MG63 (cell line): ENCODE data around the gene UBL3. TPM values are rescaled to one million over a fixed set of nuclear protein-coding genes. Genes with fewer than 3 reads are reported as not detected.

ENCODE experiments used
- DNase-seq: peaks from one replicate; pipeline ENCODE4 v3.0.0-alpha.2; 2020
- H3K27me3 ChIP-seq: fragments of 250-450 bp; sonication (Bioruptor Pico); 2 replicates; pipeline ENCODE4 v1.5.1; 2020; ENCODE audit warnings: mild to moderate bottlenecking, moderate library complexity
- H3K36me3 ChIP-seq: fragments of 250-450 bp; sonication (Bioruptor Pico); 2 replicates; pipeline ENCODE4 v1.5.1; 2020; ENCODE audit warnings: mild to moderate bottlenecking, moderate library complexity
- H3K4me3 ChIP-seq: fragments of 250-450 bp; sonication (Bioruptor Pico); 2 replicates; pipeline ENCODE4 v1.5.1; 2020; ENCODE audit warnings: mild to moderate bottlenecking, moderate library complexity
- H3K9me3 ChIP-seq: fragments of 250-450 bp; sonication (Bioruptor Pico); 2 replicates; pipeline ENCODE4 v1.5.1; 2020; ENCODE audit warnings: mild to moderate bottlenecking, moderate library complexity
- total RNA-seq: library from RNA; depleted of rRNA; stranded (reverse); fragments of >200 nt; shearing (Covaris generic); gene quantifications from 2 replicates; pipeline ENCODE4 v1.2.3, GENCODE V29; 2014; ENCODE audit warnings: low replicate concordance

UBL3 gene
- total RNA-seq, 1 experiment from 2014 or later = 11.4 TPM

DNA sequence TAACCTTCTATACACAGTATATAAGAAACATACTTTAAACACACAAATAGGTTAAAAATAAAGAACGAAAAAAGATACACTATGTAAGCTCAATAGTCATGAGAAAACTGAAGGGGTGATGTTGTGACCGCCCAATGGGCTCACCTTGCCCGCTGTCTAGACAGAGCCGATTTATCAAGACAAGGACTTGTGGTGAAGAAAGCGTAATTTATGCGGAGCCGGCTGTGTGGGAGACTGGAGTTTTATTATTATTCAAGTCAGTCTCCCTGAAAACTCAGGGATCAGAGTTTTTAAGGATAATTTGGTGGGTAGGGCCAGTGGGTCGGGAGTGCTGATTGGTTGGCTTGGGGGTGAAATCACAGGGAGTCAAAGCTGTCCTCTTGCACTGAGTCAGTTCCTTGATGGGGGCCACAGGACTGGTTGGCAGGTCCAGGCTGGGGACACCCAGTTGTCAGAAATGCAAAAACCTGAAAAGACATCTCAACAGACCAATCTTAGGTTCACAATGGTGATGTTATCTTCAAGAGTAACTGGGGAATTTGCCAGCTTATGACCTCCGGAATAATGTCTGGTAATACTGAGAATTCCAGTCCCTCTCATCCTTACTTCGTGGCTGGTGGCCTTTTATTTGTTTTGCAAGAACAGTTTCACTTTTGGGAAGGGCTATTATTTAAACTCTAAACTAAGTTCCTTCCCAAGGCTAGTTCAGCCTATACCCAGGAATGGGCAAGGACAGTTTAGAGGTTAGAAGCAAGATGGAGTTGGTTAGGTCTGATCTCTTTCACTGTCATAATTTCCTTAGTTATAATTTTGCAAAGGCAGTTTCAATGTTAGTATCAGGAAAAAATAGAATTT is 96.6 kb downstream of the UBL3 start:
- no peak for DNase-seq
- Histone ChIP-seq H3K9me3 (no peaks in the 10 kb centered on the region), H3K4me3 (no peak overlapping the region), H3K27me3 (no peaks in the 10 kb centered on the region), H3K36me3 (no peaks in the 10 kb centered on the region)

DNA sequence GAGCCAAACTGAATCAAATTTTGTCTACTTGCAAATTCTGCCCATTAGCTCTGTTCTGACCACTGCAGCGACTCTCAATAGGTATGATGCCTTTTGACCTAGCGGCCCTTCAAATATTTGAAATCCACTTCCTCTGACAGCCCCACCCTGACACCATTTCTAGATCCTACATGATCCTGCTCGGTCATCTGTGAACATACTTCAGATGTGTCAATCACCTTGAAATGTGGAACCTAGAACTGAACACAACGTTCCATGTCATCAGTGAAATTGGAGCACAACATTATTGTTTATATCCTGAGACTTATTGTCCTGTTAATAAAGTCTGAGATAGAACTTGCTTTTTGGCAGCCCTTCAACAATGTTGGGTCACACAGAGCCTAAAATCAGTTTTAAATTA is 98.2 kb downstream of the UBL3 start:
- H3K27me3 ChIP-seq = no peaks in the 10 kb centered on the region
- no peak for DNase-seq

DNA sequence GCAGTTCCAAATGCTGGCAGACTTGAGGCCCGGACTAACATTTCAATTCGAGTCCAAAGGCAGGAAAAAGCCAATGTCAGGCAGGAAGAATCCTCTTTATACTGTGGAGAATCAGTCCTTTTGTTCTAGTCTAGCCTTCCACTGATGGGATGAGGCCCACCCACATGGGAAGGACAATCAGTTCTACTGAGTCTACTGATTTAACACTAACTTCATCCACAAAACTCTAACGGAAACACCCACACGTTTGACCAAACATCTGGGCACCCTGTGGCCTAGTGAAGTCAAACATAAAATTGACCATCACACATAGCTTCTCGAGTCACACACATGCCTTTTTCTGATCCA is 100.3 kb downstream of the UBL3 start:
- Histone ChIP-seq H3K9me3 (no peaks in the 10 kb centered on the region), H3K36me3 (no peaks in the 10 kb centered on the region), H3K4me3 (no peak overlapping the region), H3K27me3 (no peaks in the 10 kb centered on the region)
- no peak for DNase-seq

More for the DNA sequence above, 98.2 kb downstream of the UBL3 start:
- Histone ChIP-seq H3K36me3 (no peaks in the 10 kb centered on the region), H3K9me3 (no peaks in the 10 kb centered on the region), H3K4me3 (no peak overlapping the region)

DNA sequence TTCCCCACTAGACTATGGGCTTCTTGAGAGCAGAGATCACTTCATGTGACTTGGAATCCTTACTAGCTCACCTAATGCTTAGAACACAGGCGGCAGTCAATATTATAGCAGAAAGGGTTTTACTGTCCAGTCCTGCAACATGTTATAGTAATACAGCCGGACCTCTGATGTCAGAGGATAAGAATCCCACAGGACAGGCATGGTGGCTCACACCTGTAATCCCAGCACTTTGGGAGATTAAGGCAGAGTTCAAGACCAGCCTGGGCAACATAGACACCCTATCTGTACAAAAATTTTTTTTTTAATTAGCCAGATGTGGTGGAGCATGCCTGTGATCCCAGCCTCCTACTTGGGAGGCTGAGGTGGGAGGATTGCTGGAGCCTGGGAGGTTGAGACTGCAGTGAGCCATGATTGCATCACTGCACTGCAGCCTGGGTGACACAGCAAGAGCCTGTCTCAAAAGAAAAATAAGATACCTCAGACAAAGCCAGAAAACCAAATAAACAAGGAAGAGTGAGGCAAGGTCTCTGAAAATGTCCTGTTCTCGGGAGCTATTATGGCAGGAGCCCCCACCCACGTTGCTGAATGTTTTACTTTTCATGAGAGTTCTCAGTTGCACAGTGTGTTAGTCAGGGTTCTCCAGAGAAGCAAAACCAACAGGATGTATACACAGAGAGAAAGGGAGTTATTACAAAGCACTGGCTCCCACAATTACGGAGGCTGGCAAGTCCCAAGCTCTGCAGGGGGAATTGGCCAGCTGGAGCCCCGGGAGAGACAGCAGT is 100.8 kb downstream of the UBL3 start:
- DNase-seq = peak; percentile 66
- Histone ChIP-seq H3K36me3 (no peaks in the 10 kb centered on the region), H3K27me3 (no peaks in the 10 kb centered on the region), H3K4me3 (no peak overlapping the region), H3K9me3 (no peaks in the 10 kb centered on the region)

DNA sequence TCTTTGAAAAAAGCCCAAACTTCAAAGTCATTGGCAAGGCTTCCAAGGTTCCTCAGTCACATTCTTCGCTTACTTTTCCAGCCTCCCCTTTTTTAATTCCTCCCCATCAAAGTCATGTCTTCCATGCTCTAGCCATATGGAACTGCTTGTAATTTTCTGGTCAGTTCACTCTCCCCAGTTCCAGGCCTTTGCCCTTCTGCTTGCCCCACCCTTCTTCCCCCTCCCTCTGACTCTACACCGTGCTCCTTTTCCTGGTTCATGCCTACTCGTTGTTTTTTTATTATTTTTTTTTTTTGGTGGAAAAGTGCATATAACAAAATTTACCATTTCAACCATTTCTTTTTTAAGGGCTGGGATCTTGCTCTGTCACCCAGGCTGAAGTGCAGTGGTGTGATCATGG is 102.3 kb downstream of the UBL3 start:
- DNase-seq = no peak
- H3K9me3 ChIP-seq = no peaks in the 10 kb centered on the region

DNA sequence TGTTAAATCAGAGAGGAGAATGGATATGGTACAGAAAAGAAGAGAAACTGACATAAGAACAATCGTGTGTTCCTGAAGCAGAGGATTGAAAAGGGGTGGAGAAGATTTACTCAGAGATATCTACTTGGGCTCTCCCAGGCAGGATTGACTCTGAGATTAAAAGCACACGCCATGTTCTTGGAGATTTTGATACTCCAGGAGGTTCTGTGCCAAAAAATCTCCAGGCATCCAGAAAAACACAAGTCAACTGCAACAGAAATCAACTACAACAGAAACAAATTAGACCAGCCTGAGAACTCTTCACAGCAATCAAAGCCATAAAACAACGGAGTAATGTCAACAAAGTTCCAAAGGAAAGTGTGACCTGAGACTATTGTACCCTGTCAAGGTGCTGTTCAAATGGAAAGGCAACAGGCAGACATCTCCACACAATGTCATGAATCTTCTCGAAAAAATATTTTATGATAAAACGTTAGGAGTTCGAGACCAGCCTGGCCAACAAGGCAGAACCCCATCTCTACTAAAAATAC is 104.2 kb downstream of the UBL3 start:
- no peaks in the 10 kb centered on the region for H3K9me3 ChIP-seq
- H3K27me3 ChIP-seq = no peaks in the 10 kb centered on the region
- no peak overlapping the region for H3K4me3 ChIP-seq
- DNase-seq = no peak
- no peaks in the 10 kb centered on the region for H3K36me3 ChIP-seq

More for the DNA sequence above, 102.3 kb downstream of the UBL3 start:
- no peaks in the 10 kb centered on the region for H3K36me3 ChIP-seq
- no peak overlapping the region for H3K4me3 ChIP-seq
- no peaks in the 10 kb centered on the region for H3K27me3 ChIP-seq

DNA sequence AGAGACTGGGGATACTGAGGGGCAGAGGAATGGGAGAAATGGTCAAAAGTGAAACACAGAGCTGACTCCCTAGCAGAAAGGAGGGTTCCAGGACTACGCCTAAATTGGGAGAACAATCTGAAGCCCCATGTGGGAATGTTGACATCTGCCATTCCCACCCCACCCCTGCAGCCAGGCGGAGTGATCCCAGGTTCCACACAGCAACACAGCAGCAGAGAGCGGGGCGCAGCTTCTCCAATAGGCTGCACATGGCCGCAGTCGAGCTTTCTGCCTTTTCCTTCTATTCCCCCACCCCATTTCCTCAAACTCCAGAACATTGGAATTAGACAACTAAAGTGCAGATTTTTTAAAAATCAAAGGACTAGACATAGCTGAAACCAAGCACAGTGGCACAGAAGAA is 104.7 kb downstream of the UBL3 start:
- H3K27me3 ChIP-seq = no peaks in the 10 kb centered on the region
- H3K36me3 ChIP-seq = no peaks in the 10 kb centered on the region
- H3K9me3 ChIP-seq = no peaks in the 10 kb centered on the region
- DNase-seq = no peak
- H3K4me3 ChIP-seq = no peak overlapping the region

DNA sequence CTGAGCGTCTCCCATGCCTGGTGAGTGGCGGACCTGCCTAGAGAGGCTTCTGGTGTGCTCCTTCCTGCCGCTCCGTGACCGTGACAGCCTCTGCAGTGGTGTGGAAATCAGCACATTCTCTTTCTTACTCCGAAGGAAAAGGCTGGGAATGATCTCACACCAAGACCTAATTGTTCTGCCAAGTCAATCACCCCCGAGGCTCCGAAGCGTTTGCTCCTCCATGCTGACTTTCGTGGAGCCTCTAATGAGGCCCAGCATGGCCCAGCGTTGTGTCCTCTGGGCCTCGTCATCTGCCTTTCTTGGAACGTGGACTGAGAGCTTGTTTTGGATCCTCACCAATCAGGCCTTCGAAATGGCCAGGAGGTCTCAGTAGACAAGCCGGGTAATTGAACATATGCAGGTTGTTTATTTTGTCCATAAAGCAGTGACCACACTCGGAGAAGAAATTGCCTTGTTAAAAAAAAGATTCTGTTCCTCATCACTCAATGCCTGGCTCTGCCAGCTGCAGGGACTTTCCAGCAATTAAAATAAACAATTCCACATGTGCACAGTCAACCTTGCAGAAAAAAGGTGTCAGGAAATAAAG is 107.1 kb downstream of the UBL3 start:
- no peaks in the 10 kb centered on the region for H3K9me3 ChIP-seq
- no peaks in the 10 kb centered on the region for H3K36me3 ChIP-seq
- peak; percentile 43 for DNase-seq

DNA sequence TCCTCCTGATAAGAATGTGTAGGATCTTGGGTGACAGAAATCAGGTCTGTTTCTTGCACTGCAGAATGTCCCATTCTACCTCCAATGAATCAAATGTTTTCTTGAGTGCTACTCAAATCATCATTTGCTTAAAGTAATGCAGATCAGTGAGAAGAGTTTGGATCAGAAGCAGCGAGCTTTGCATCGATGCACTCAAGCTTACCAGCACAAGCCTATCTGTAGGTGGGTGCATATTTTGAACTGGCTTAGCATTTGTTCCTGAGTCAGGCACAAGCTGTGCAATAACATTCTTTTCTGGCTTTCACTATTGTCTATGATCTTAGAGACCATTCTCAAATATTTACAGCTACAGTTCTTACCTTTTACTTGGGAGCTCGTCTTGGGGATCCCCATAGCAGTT is 109.5 kb downstream of the UBL3 start:
- DNase-seq = no peak
- H3K9me3 ChIP-seq = no peaks in the 10 kb centered on the region
- H3K27me3 ChIP-seq = no peaks in the 10 kb centered on the region; the same call in 1 of the 2 replicates
- no peak overlapping the region for H3K4me3 ChIP-seq
- H3K36me3 ChIP-seq = no peaks in the 10 kb centered on the region

More for the DNA sequence above, 107.1 kb downstream of the UBL3 start:
- no peaks in the 10 kb centered on the region for H3K27me3 ChIP-seq
- no peak overlapping the region for H3K4me3 ChIP-seq

DNA sequence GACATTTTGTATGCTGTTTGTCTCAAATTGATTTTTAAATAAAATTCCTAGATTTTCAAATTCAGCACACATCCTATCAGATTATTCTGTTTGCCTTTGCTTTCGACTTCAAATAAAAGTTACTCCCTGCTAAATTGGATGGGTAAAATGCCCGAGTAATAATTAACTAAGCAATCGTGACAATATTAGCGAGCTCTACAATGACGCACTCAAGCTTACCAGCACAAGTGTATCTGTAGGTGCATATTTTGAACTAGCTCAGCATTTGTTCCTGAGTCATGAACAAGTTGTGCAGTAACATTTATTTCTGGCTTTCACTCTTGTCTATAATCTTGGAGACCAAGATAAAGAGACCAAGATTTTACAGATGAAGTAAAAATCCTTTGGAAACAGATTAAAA is 113.4 kb downstream of the UBL3 start:
- H3K9me3 ChIP-seq = no peaks in the 10 kb centered on the region
- no peaks in the 10 kb centered on the region for H3K36me3 ChIP-seq
- H3K4me3 ChIP-seq = no peak overlapping the region
- no peak for DNase-seq
- H3K27me3 ChIP-seq = no peaks in the 10 kb centered on the region; the same call in 1 of the 2 replicates

DNA sequence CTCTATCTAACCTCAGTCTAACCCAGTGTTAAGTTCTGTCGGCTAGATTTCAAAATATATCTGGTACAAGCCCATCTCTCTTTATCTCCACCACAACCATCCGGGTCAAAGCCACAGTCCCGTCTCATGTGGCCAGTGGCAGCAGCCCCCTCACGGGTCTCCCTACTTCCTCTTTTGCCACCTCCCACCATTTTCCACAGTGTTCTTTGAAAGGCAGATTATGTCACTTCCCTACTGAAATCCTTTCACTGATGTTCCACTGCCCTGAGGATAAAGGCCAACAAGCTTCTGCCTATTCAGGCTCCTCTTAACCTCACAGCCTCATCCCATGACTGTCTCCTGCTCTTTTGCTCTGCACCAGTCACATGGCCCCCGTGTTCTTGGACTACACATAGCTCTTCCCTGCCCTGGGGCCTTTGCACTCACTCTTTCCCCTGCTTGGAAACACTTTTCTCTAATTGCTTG is 117.2 kb downstream of the UBL3 start:
- H3K9me3 ChIP-seq = no peaks in the 10 kb centered on the region
- H3K4me3 ChIP-seq = no peak overlapping the region
- peaks cover 8% of the 10 kb centered on the region for H3K27me3 ChIP-seq
- DNase-seq = no peak
- H3K36me3 ChIP-seq = no peaks in the 10 kb centered on the region

DNA sequence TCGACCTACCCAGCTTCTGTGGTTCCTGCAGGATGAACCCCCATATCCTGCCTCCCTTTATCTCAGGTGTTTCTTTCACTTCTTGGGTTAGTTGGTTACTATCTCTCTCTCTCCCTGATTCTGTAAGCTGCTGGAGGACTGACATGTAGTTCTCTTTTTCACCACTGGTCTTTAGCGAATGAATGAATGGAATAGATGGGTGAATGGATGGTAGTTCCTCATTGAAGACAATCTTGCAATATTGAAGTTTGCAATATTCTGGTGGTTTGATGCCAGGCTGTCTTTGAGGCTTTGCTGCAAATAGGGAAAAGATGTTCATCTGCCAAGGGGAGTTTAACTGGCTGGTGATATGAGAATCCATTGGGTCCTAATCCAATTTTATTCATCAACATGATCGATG is 120.2 kb downstream of the UBL3 start:
- Histone ChIP-seq H3K27me3 (peaks cover 8% of the 10 kb centered on the region), H3K4me3 (no peak overlapping the region), H3K36me3 (no peaks in the 10 kb centered on the region), H3K9me3 (no peaks in the 10 kb centered on the region; the same call in none of the 2 replicates)
- no peak for DNase-seq

DNA sequence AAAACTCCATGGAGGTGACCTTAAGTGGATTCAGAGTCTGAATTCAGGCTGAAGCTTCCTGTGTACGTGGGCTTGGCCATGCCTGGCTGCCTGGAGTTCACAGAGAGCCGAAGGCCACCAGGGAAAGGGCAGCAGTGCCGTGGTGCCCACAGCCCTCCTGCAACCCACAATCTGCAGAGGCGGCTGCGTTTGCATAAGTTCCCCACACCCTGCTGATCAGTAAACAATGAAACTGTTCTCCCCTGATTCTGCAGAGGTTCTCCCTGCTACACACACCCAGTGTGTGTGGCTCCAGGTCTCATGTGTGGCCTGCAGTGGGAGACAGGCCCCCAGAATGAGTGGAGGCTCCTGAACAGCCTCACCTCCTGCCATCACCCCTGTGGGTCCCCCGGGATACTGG is 128.0 kb downstream of the UBL3 start:
- H3K4me3 ChIP-seq = no peak overlapping the region
- H3K9me3 ChIP-seq = no peaks in the 10 kb centered on the region; the same call in none of the 2 replicates
- H3K36me3 ChIP-seq = no peaks in the 10 kb centered on the region
- no peak for DNase-seq
- H3K27me3 ChIP-seq = no peaks in the 10 kb centered on the region

DNA sequence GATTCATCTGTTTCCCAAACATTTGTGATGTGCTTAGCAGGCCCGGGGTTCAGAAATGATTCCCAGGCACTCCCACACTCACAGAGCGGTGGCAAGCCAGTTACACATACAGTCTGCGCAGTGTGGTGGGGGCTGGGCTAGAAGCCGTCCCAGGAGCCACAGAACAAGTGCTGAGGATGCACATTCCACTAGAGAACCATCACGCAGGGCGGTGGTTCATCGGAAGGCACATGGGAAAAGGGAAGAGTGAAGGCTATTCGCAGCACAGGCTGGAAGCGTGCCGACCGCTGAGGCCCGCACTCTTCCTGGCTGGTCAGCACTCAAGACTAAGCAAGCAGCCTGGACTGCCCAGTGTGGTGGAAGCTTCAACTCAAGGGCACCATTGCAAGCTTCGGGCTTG is 128.7 kb downstream of the UBL3 start:
- Histone ChIP-seq H3K4me3 (no peak overlapping the region), H3K9me3 (no peaks in the 10 kb centered on the region; the same call in none of the 2 replicates), H3K36me3 (no peaks in the 10 kb centered on the region), H3K27me3 (no peaks in the 10 kb centered on the region)
- no peak for DNase-seq

DNA sequence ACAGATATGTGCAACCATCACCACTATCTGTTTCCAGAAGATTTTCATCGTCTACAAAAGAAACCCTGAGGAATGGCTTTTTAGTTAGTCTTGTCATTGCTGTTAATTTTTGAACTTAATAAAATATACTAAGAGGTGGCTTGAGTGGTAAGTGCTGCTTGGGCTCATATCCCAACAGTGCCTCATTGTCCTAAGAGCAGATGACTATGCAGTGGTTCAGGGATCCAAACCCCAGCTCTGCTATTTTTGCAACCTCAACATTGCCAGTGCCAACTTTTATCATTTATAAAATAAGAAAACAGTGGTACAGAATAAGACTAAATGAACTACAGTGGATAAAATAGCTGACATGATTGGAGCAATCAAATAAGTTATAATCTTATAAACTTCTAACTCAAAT is 131.7 kb downstream of the UBL3 start:
- H3K27me3 ChIP-seq = no peaks in the 10 kb centered on the region
- peaks cover 4% of the 10 kb centered on the region; the same call in 1 of the 2 replicates for H3K9me3 ChIP-seq
- no peaks in the 10 kb centered on the region for H3K36me3 ChIP-seq
- no peak for DNase-seq
- H3K4me3 ChIP-seq = no peak overlapping the region

DNA sequence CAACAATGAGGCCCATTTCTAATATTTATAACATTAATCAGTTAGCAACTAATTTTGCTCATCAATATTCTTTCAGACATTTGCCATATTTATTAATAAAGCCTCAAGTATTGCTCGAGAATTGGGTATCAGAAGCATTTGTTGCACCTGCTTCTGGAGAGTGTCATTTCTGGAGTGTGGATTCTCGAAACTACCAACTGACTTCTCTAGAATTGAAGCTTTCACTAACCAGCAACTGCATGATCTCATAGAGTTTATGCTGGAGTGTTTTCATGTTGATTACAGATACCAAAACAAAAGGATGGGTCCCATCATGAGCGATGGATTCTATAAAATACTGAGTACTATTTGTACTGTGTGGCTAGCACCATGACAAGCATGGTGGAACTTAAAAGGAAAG is 133.9 kb downstream of the UBL3 start:
- Histone ChIP-seq H3K27me3 (no peaks in the 10 kb centered on the region), H3K36me3 (no peaks in the 10 kb centered on the region), H3K4me3 (no peak overlapping the region), H3K9me3 (peaks cover 4% of the 10 kb centered on the region; the same call in 1 of the 2 replicates)
- DNase-seq = no peak
